IPS-18a (cell line): ENCODE results near the gene SREK1IP1.
A peak's percentile ranks its signal among the peaks of the same experiment; 100 is the strongest.

Experiments used
- H3K27ac ChIP-seq: one replicate; pipeline ENCODE4 v1.5.1; 2013; ENCODE audit warnings: low read length
- H3K27me3 ChIP-seq: one replicate; pipeline ENCODE4 v1.6.1; 2013; ENCODE audit warnings: mild to moderate bottlenecking, low read length; ENCODE audit not compliant: control insufficient read depth, insufficient read depth
- H3K36me3 ChIP-seq: one replicate; pipeline ENCODE4 v1.6.1; 2013; ENCODE audit warnings: low read depth, low read length; ENCODE audit not compliant: control insufficient read depth
- H3K4me1 ChIP-seq: one replicate; pipeline ENCODE4 v1.6.1; 2013; ENCODE audit warnings: low read depth, low read length; ENCODE audit not compliant: control insufficient read depth
- H3K4me3 ChIP-seq: one replicate; pipeline ENCODE4 v1.5.1; 2013; ENCODE audit warnings: low read length
- H3K9ac ChIP-seq: one replicate; pipeline ENCODE4 v1.6.1; 2013; ENCODE audit warnings: mild to moderate bottlenecking, low read length, moderate library complexity
- H3K9me3 ChIP-seq: one replicate; pipeline ENCODE4 v1.6.1; 2013; ENCODE audit warnings: low read depth, low read length; ENCODE audit not compliant: control insufficient read depth

SREK1IP1 gene

GRCh38 chr5:64768358-64769312 lies at the start of gene SREK1IP1, which contains the start of gene CWC27:
SREK1IP1 (minus strand) TSS chr5:64768691; CDS start chr5:64768517, 174 bp downstream.
CWC27 (plus strand) TSS chr5:64768930; CDS start chr5:64769147, 217 bp downstream.
- H3K4me1 ChIP-seq = peaks cover 9% of the 10 kb centered on the region
- H3K27ac ChIP-seq = peak within 1 kb of the TSS; percentile 100
- no peaks in the 10 kb centered on the region for H3K27me3 ChIP-seq
- no peaks in the 10 kb centered on the region for H3K9me3 ChIP-seq
- H3K4me3 ChIP-seq = peak within 1 kb of the TSS; percentile 94
- peak within 1 kb of the TSS; percentile 99 for H3K9ac ChIP-seq
- peaks cover 22% of the 10 kb centered on the region for H3K36me3 ChIP-seq

GRCh38 chr5:64818245-64818644 lies 49.8 kb upstream of the SREK1IP1 start:
- Histone ChIP-seq H3K27ac (no peak overlapping the region), H3K4me1 (peaks cover 14% of the 10 kb centered on the region), H3K27me3 (no peaks in the 10 kb centered on the region), H3K9ac (no peak overlapping the region), H3K4me3 (no peak overlapping the region), H3K36me3 (no peaks in the 10 kb centered on the region), H3K9me3 (no peaks in the 10 kb centered on the region)

- Histone ChIP-seq H3K36me3 (no peaks in the 10 kb centered on the region), H3K27me3 (no peaks in the 10 kb centered on the region), H3K27ac (no peak overlapping the region), H3K9me3 (no peaks in the 10 kb centered on the region), H3K9ac (no peak overlapping the region), H3K4me1 (peaks cover 14% of the 10 kb centered on the region), H3K4me3 (no peak overlapping the region)
Measured at GRCh38 chr5:64814073-64814472, 45.6 kb upstream of the SREK1IP1 start.

- Histone ChIP-seq H3K4me1 (no peaks in the 10 kb centered on the region), H3K36me3 (peaks cover 6% of the 10 kb centered on the region), H3K4me3 (no peak overlapping the region), H3K9ac (no peak overlapping the region), H3K9me3 (no peaks in the 10 kb centered on the region), H3K27ac (no peak overlapping the region), H3K27me3 (no peaks in the 10 kb centered on the region)
Measured at GRCh38 chr5:64811050-64811640, 42.7 kb upstream of the SREK1IP1 start.

- Histone ChIP-seq H3K9me3 (no peaks in the 10 kb centered on the region), H3K9ac (no peak overlapping the region), H3K27ac (no peak overlapping the region), H3K4me3 (no peak overlapping the region), H3K4me1 (no peaks in the 10 kb centered on the region), H3K27me3 (no peaks in the 10 kb centered on the region), H3K36me3 (peaks cover 6% of the 10 kb centered on the region)
Measured at GRCh38 chr5:64807520-64807919, 39.0 kb upstream of the SREK1IP1 start.

GRCh38 chr5:64806537-64806936 lies 38.0 kb upstream of the SREK1IP1 start:
- Histone ChIP-seq H3K9ac (no peak overlapping the region), H3K4me3 (no peak overlapping the region), H3K9me3 (no peaks in the 10 kb centered on the region), H3K36me3 (peaks cover 11% of the 10 kb centered on the region), H3K4me1 (no peaks in the 10 kb centered on the region), H3K27ac (no peak overlapping the region), H3K27me3 (no peaks in the 10 kb centered on the region)

- H3K27me3 ChIP-seq = no peaks in the 10 kb centered on the region
- H3K36me3 ChIP-seq = peaks cover 5% of the 10 kb centered on the region
- no peak overlapping the region for H3K27ac ChIP-seq
- H3K4me3 ChIP-seq = no peak overlapping the region
- H3K9ac ChIP-seq = no peak overlapping the region
- no peaks in the 10 kb centered on the region for H3K9me3 ChIP-seq
- H3K4me1 ChIP-seq = no peaks in the 10 kb centered on the region
Measured at GRCh38 chr5:64800926-64801325, 32.4 kb upstream of the SREK1IP1 start.

GRCh38 chr5:64796301-64796700 lies 27.8 kb upstream of the SREK1IP1 start:
- Histone ChIP-seq H3K4me3 (no peak overlapping the region), H3K4me1 (no peaks in the 10 kb centered on the region), H3K9ac (no peak overlapping the region), H3K36me3 (no peaks in the 10 kb centered on the region), H3K27ac (no peak overlapping the region), H3K9me3 (no peaks in the 10 kb centered on the region), H3K27me3 (no peaks in the 10 kb centered on the region)

- Histone ChIP-seq H3K27me3 (no peaks in the 10 kb centered on the region), H3K9me3 (no peaks in the 10 kb centered on the region), H3K9ac (no peak overlapping the region), H3K36me3 (no peaks in the 10 kb centered on the region), H3K4me3 (no peak overlapping the region), H3K27ac (no peak overlapping the region), H3K4me1 (no peaks in the 10 kb centered on the region)
Measured at GRCh38 chr5:64794053-64794770, 25.7 kb upstream of the SREK1IP1 start.

GRCh38 chr5:64792469-64792868 lies 24.0 kb upstream of the SREK1IP1 start:
- Histone ChIP-seq H3K27ac (no peak overlapping the region), H3K9me3 (no peaks in the 10 kb centered on the region), H3K36me3 (no peaks in the 10 kb centered on the region), H3K4me1 (no peaks in the 10 kb centered on the region), H3K9ac (no peak overlapping the region), H3K27me3 (no peaks in the 10 kb centered on the region), H3K4me3 (no peak overlapping the region)

GRCh38 chr5:64790210-64790609 lies 21.7 kb upstream of the SREK1IP1 start:
- H3K4me1 ChIP-seq = no peaks in the 10 kb centered on the region
- no peak overlapping the region for H3K9ac ChIP-seq
- no peak overlapping the region for H3K27ac ChIP-seq
- no peaks in the 10 kb centered on the region for H3K27me3 ChIP-seq
- peaks cover 10% of the 10 kb centered on the region for H3K36me3 ChIP-seq
- H3K9me3 ChIP-seq = no peaks in the 10 kb centered on the region
- H3K4me3 ChIP-seq = no peak overlapping the region
